Activated CD8-positive, alpha-beta T cell treated with anti-CD3 and anti-CD28 coated beads for 36 hours (primary cell): ENCODE data around the gene EPHA2. TPM values are rescaled to one million over a fixed set of nuclear protein-coding genes. Genes with fewer than 3 reads are reported as not detected.

ENCODE experiments used
- ATAC-seq: fragments of 200-7000 bp; cut with Tn5 transposase; one replicate; pipeline ENCODE4 v1.10.0; 2021; ENCODE audit warnings: mild to moderate bottlenecking, moderate library complexity
- CTCF ChIA-PET: fragments of 350-600 bp; sonication (Branson Sonifier 250); formaldehyde crosslinking; loops from one replicate; lab custom pipeline; 2021; ENCODE audit warnings: antibody characterized with exemption; lab: Charles Lee
- POLR2A ChIA-PET: fragments of 350-600 bp; sonication (Branson Sonifier 250); formaldehyde crosslinking; loops from one replicate; lab custom pipeline; 2021; ENCODE audit warnings: antibody characterized with exemption; lab: Charles Lee
- DNase-seq: peaks from one replicate; pipeline ENCODE4 v3.0.0-alpha.2; 2020
- H3K27ac Mint-ChIP-seq: one replicate; pipeline ENCODE4 v1.8.0; 2021; ENCODE audit warnings: mild to moderate bottlenecking, mixed read lengths
- H3K27me3 Mint-ChIP-seq: one replicate; pipeline ENCODE4 v1.8.0; 2021; ENCODE audit warnings: mixed read lengths
- H3K36me3 Mint-ChIP-seq: one replicate; pipeline ENCODE4 v1.8.0; 2021; ENCODE audit warnings: low read depth, mixed read lengths
- H3K4me1 Mint-ChIP-seq: one replicate; pipeline ENCODE4 v1.8.0; 2021; ENCODE audit warnings: low read depth, mixed read lengths
- H3K4me3 Mint-ChIP-seq: one replicate; pipeline ENCODE4 v1.8.0; 2021; ENCODE audit warnings: mild to moderate bottlenecking, moderate library complexity, mixed read lengths
- H3K9me3 Mint-ChIP-seq: one replicate; pipeline ENCODE4 v1.8.0; 2021; ENCODE audit warnings: mixed read lengths
- CTCF ChIP-seq: fragments of 200-600 bp; IDR thresholded peaks from one replicate; pipeline ENCODE4 v1.8.0; 2022; ENCODE audit warnings: antibody characterized with exemption, mild to moderate bottlenecking
- intact Hi-C: fragments of 100-400 bp; cut with micrococcal nuclease; formaldehyde crosslinking; loops from one replicate; pipeline ENCODE4 v1.10.0; 2022
- total RNA-seq, 2 experiments: library from RNA; stranded (reverse); gene quantifications; one replicate each; pipeline ENCODE4 v1.2.3, GENCODE V29; 2021

The EPHA2 gene
- total RNA-seq, 2 experiments from 2014 or later: not detected

GRCh38 chr1:16153999-16154673 lies 1.7 kb downstream of the EPHA2 start:
- ChIA-PET POLR2A (no interaction called here), CTCF (interaction anchor here (1.6 kb wide), 1 partner anchor 72 kb away, joined by 6 read pairs; no protein-coding TSS in a partner anchor)
- intact Hi-C loops: no loop called here
- DNase-seq (no peak), ATAC-seq (no peak)
- no peaks in the 10 kb centered on the region for H3K36me3 Mint-ChIP-seq
- TF ChIP-seq CTCF: no peak
- no peak overlapping the region for H3K4me3 Mint-ChIP-seq
- peaks cover 23% of the 10 kb centered on the region for H3K27me3 Mint-ChIP-seq
- no peak overlapping the region for H3K27ac Mint-ChIP-seq
- no peaks in the 10 kb centered on the region for H3K9me3 Mint-ChIP-seq
- H3K4me1 Mint-ChIP-seq: peaks cover 23% of the 10 kb centered on the region

DNA sequence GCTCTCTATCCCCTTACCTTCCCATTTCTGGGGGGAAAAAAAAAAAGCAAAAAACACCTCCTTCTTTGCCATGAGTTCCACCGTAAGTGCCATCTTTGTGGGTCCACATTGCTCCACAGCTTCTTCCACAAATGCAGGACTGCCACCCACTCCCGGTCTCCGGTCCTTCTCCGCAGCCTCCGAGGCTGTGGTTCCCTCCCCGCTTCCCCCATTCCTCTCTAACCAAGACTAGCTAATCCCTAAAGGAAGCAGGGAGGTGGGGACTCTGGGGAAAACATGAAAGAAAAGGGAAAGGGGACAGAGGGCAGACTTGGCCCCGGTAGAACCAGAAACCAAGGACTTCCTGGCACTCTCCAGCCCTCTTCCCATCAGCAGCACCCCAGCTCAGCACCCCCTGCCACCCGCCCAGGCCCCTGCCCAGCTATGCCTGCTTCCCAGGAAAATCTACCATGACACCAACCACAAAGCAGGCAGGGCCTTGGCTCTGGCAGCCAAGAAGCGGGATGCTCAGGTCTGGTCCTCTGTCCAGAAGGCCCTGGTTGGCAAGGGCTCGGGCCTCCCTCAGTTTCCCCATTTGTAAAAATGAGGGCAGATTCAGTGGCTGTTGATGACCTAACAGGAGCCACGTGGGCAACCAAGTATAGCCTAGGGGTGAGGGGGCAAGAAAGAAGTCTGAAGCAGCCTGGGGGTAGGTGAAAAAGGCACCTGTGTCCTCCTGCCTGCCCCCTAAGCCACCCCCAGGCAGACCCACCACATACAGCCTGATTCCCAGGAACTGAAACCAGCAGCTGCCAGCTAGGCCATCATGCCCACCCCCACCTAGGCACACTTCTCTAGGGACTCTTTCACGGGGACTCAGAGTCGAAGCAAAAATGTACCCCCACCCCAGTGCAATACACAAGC lies 2.5 kb downstream of the EPHA2 start:
- H3K27me3 Mint-ChIP-seq: peaks cover 23% of the 10 kb centered on the region

DNA sequence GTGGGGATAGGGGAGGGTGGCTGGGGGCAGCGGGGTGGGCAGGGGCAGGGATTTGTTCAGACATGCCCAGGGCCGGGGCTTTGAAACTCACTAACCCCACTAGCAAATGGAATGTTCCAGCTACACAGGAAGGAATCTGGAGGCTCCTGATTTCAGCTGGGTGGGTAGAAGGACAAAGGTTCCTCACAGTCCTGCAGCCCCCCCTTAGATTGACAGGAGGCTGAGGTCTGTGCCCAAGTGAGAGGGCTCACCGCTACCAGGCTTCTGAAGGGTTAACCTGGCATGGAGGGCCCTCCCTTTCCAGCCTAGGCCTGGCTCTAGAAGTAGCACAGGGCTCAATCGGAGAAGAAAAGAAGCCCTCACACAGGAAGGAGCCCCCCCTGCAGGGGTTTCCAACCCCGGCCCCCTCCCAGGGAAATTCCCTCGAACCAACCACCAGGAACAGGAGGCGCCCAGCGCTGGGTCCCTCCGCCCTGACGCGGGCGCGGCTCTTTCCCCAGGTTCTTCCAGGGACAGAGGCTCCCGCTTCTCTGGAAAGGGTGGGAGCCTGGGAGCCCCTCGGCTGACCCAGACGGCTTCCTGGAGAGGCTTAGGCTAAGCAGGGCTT lies 3.3 kb downstream of the EPHA2 start:
- no peak for DNase-seq
- no peak overlapping the region for H3K27ac Mint-ChIP-seq
- ChIA-PET POLR2A (no interaction called here), CTCF (no interaction called here)
- intact Hi-C loops: no loop called here
- peaks cover 23% of the 10 kb centered on the region for H3K27me3 Mint-ChIP-seq
- no peaks in the 10 kb centered on the region for H3K36me3 Mint-ChIP-seq
- no peaks in the 10 kb centered on the region for H3K9me3 Mint-ChIP-seq
- no peak for ATAC-seq
- H3K4me3 Mint-ChIP-seq: no peak overlapping the region
- H3K4me1 Mint-ChIP-seq: peaks cover 16% of the 10 kb centered on the region
- no peak for TF ChIP-seq CTCF

More for the DNA sequence above, 2.5 kb downstream of the EPHA2 start:
- H3K36me3 Mint-ChIP-seq: no peaks in the 10 kb centered on the region
- intact Hi-C loops: no loop called here
- ATAC-seq (no peak), DNase-seq (no peak)
- no peak for TF ChIP-seq CTCF
- peaks cover 23% of the 10 kb centered on the region for H3K4me1 Mint-ChIP-seq
- POLR2A ChIA-PET: no interaction called here
- CTCF ChIA-PET: interaction anchor here (0.5 to 1.6 kb wide), 2 partner anchors 40 to 71 kb away, joined by 3 to 6 read pairs; no protein-coding TSS in a partner anchor
- H3K4me3 Mint-ChIP-seq: no peak overlapping the region
- H3K27ac Mint-ChIP-seq: no peak overlapping the region
- no peaks in the 10 kb centered on the region for H3K9me3 Mint-ChIP-seq

DNA sequence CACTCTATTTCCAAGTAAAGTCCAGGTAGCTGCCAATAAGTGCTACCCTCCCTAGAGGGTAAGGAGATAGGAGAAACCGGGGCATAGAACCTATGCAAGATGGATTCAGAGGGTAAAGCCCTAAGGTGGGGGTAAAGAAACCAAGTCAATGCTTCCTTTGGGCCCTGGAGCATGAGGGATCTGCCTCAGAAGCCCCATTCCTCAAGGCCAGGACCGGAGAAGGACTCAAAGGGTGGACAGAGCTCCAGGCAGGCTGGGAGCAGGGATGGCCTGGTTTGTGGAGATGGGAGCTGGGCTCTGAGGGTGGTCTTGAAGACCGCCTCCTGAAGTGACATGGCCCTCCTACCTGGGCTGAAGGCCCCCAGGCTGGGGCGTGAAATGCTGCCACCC lies 3.9 kb downstream of the EPHA2 start:
- H3K9me3 Mint-ChIP-seq: no peaks in the 10 kb centered on the region
- no peak overlapping the region for H3K27ac Mint-ChIP-seq
- CTCF ChIA-PET: no interaction called here
- H3K4me1 Mint-ChIP-seq: peaks cover 12% of the 10 kb centered on the region
- H3K4me3 Mint-ChIP-seq: no peak overlapping the region
- no peak for TF ChIP-seq CTCF
- no peaks in the 10 kb centered on the region for H3K36me3 Mint-ChIP-seq
- intact Hi-C loops: no loop called here
- ATAC-seq: no peak
- POLR2A ChIA-PET: no interaction called here
- H3K27me3 Mint-ChIP-seq: peaks cover 23% of the 10 kb centered on the region
- no peak for DNase-seq
